K562 (cell line): ENCODE measurements around the gene BSDC1. TPM values are rescaled to one million over a fixed set of nuclear protein-coding genes. Genes with fewer than 3 reads are reported as not detected.

Source experiments
- CREB1 ChIP-seq, 2 experiments: sonication (generic) in 1 of 2; formaldehyde crosslinking in 1 of 2; IDR thresholded peaks; 2 replicates each; pipeline versions ENCODE4 v1.6.1 to v1.8.0; 2012 to 2022; ENCODE audit warnings: inconsistent platforms in 1 of 2, mild to moderate bottlenecking in 1 of 2, missing genetic modification reagents in 1 of 2, moderate library complexity in 1 of 2
- ETV1 ChIP-seq: fragments of 450-650 bp; conservative IDR thresholded peaks from 2 replicates; pipeline ENCODE4 v1.6.1; 2016; ENCODE audit warnings: missing genetic modification characterization, control low read depth, low read depth, missing compliant biosample characterization
- GTF2A2 ChIP-seq: IDR thresholded peaks from 2 replicates; pipeline ENCODE4 v1.6.1; 2016; ENCODE audit warnings: mild to moderate bottlenecking, missing genetic modification characterization, missing compliant biosample characterization
- HNRNPH1 ChIP-seq: fragments of 200-400 bp; formaldehyde crosslinking; optimal IDR thresholded peaks from 2 replicates; pipeline ENCODE3; 2017; ENCODE audit warnings: low read depth, mild to moderate bottlenecking, low read length, moderate library complexity
- MNT ChIP-seq, 2 experiments: fragments of 450-650 bp; conservative IDR thresholded peaks; 2 replicates each; pipeline ENCODE4 v1.6.1; 2017; ENCODE audit warnings: mild to moderate bottlenecking in 2 of 2, moderate library complexity in 2 of 2
- MYNN ChIP-seq, 2 experiments: sonication (generic); formaldehyde crosslinking in 1 of 2; IDR thresholded peaks; 2 replicates each; pipeline versions ENCODE4 v1.5.0 to v1.6.1; 2016 to 2020; ENCODE audit warnings: antibody characterized with exemption in 1 of 2, missing genetic modification reagents in 1 of 2
- RREB1 ChIP-seq: fragments of 250-450 bp; sonication (Bioruptor Pico); IDR thresholded peaks from 2 replicates; pipeline ENCODE4 v1.4.0; 2020
- TRIM25 ChIP-seq: fragments of 450-650 bp; IDR thresholded peaks from 2 replicates; pipeline ENCODE4 v1.7.0; 2016; ENCODE audit warnings: borderline replicate concordance
- U2AF2 ChIP-seq: fragments of 200-400 bp; formaldehyde crosslinking; optimal IDR thresholded peaks from 2 replicates; pipeline ENCODE3; 2017; ENCODE audit warnings: low read depth, mild to moderate bottlenecking, low read length
- YBX1 ChIP-seq: fragments of 450-650 bp; IDR thresholded peaks from 2 replicates; pipeline ENCODE4 v1.7.1; 2016; ENCODE audit warnings: mild to moderate bottlenecking
- ZBTB7A ChIP-seq: IDR thresholded peaks from 2 replicates; pipeline ENCODE4 v1.6.1; 2011; ENCODE audit warnings: low read depth, mild to moderate bottlenecking, low read length, moderate library complexity, borderline replicate concordance; ENCODE audit not compliant: control insufficient read depth
- ZC3H4 ChIP-seq: sonication (generic); formaldehyde crosslinking; IDR thresholded peaks from 2 replicates; pipeline ENCODE4 v1.9.0; 2021; ENCODE audit warnings: missing genetic modification reagents, borderline replicate concordance
- ZNF12 ChIP-seq: sonication (generic); formaldehyde crosslinking; IDR thresholded peaks from 2 replicates; pipeline ENCODE4 v1.4.0; 2020; ENCODE audit warnings: mild to moderate bottlenecking, missing genetic modification reagents
- ZNF121 ChIP-seq: sonication (generic); formaldehyde crosslinking; conservative IDR thresholded peaks from 2 replicates; pipeline ENCODE4 v1.8.0; 2022; ENCODE audit warnings: missing genetic modification reagents
- ZNF124 ChIP-seq: sonication (generic); formaldehyde crosslinking; IDR thresholded peaks from 2 replicates; pipeline ENCODE4 v1.8.1; 2022; ENCODE audit warnings: missing genetic modification reagents
- polyA plus RNA-seq, 8 experiments: library from polyadenylated mRNA; depleted of rRNA in 4 of 8; stranded (reverse) in 5 of 8; unstranded in 3 of 8; fragments of >200 nt; fragmentation: Nextera tagmentation in 2 of 8; fragmentation: Illumina TruSeq in 1 of 8; extraction: Ambion mirVana in 2 of 8; extraction: Trizol in 1 of 8; gene quantifications; 2 replicates each; pipeline versions ENCODE4 v1.2.1 to v1.2.3, GENCODE V29; 2011 to 2014; ENCODE audit warnings: inconsistent platforms in 1 of 8, missing spikeins in 1 of 8
- total RNA-seq, 7 experiments: library from RNA; depleted of rRNA in 6 of 7; stranded (reverse); fragments of >200 nt in 6 of 7; fragmentation: Illumina TruSeq in 2 of 7; extraction: Trizol in 2 of 7; gene quantifications; 2 replicates each; pipeline versions ENCODE4 v1.2.1 to v1.2.3, GENCODE V29; 2011 to 2021; ENCODE audit warnings: low replicate concordance in 1 of 7
- TF ChIP-seq, protein P1 (sequence below): fragments of 250-450 bp; sonication (Bioruptor Pico); IDR thresholded peaks from 2 replicates; pipeline ENCODE4 v1.8.0; 2022; ENCODE audit warnings: moderate library complexity, mild to moderate bottlenecking, inconsistent platforms

Gene BSDC1
- total and polyA plus RNA-seq, 9 of the 15 experiments (the other 6 are each of a cell fraction or from before 2014, with no cell fraction given) = 10.2 to 96.8 (median 73.1) TPM

- no peak for TF ChIP-seq MYNN (IDR thresholded peaks at IDR 0.05)
- no peak for TF ChIP-seq MYNN (CRISPR knock-in tag; IDR thresholded peaks at IDR 0.05)
- no peak for TF ChIP-seq ZNF124 (CRISPR knock-in tag)
- TF ChIP-seq U2AF2 = no peak
- no peak for TF ChIP-seq RREB1 (CRISPR knock-in tag)
- no peak for TF ChIP-seq YBX1
- TF ChIP-seq ETV1 (tag) = no peak
- no peak for TF ChIP-seq HNRNPH1
- peak in 1 of 2 experiments; percentile 54; a peak in 1 of 4 replicates for TF ChIP-seq MNT (conservative IDR thresholded peaks at IDR 0.05)
- TF ChIP-seq ZC3H4 (CRISPR knock-in tag) = no peak
- peak; percentile 92 for TF ChIP-seq GTF2A2 (tag)
- TF ChIP-seq ZBTB7A = peak; percentile 91
- no peak for TF ChIP-seq ZNF121
- 0 out of 2 replicates have a peak, but pooled peaks have one; percentile 21 for TF ChIP-seq CREB1 (IDR thresholded peaks at IDR 0.05)
- peak; percentile 37; the same call in 1 of the 2 replicates for TF ChIP-seq CREB1 (CRISPR knock-in tag; IDR thresholded peaks at IDR 0.05)
- TF ChIP-seq TRIM25 = no peak
- no peak for TF ChIP-seq ZNF12 (CRISPR knock-in tag)
- TF ChIP-seq, protein P1, sequence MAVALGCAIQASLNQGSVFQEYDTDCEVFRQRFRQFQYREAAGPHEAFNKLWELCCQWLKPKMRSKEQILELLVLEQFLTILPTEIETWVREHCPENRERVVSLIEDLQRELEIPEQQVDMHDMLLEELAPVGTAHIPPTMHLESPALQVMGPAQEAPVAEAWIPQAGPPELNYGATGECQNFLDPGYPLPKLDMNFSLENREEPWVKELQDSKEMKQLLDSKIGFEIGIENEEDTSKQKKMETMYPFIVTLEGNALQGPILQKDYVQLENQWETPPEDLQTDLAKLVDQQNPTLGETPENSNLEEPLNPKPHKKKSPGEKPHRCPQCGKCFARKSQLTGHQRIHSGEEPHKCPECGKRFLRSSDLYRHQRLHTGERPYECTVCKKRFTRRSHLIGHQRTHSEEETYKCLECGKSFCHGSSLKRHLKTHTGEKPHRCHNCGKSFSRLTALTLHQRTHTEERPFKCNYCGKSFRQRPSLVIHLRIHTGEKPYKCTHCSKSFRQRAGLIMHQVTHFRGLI (CRISPR knock-in tag) = no peak
Measured at GRCh38 chr1:32335790-32336590, 58.3 kb downstream of the BSDC1 start, which contains the start of gene MARCKSL1 (continued).
